Keratinocyte (primary cell): ENCODE measurements around the gene SFPQ. TPM values are rescaled to one million over a fixed set of nuclear protein-coding genes. Genes with fewer than 3 reads are reported as not detected.

ENCODE experiments used
- DNase-seq: peaks from one replicate; pipeline ENCODE4 v3.0.0-alpha.2; 2011; ENCODE audit warnings: low read depth, missing footprints, low spot score
- FAIRE-seq: peaks from 2 replicates; lab custom pipeline; 2011; peaks lifted over from hg19 to GRCh38; lab: Jason Lieb, UNC
- H2AFZ ChIP-seq: 2 replicates; pipeline ENCODE4 v1.6.0; 2012; ENCODE audit warnings: low read length, control low read depth, inconsistent platforms; ENCODE audit not compliant: control insufficient read depth
- H3K27ac ChIP-seq: 2 replicates; pipeline ENCODE4 v1.5.1; 2011; ENCODE audit warnings: low read length; ENCODE audit not compliant: control insufficient read depth, insufficient read depth
- H3K27me3 ChIP-seq: 3 replicates; pipeline ENCODE4 v1.6.0; 2011; ENCODE audit warnings: low read length; ENCODE audit not compliant: control insufficient read depth, insufficient read depth; ENCODE audit errors: extremely low read depth
- H3K36me3 ChIP-seq, 2 experiments: 2 replicates in 1 of 2; 3 replicates in 1 of 2; pipeline ENCODE4 v1.5.1; 2011; ENCODE audit warnings: low read length in 2 of 2, mild to moderate bottlenecking in 1 of 2; ENCODE audit not compliant: control insufficient read depth in 2 of 2, insufficient read depth in 2 of 2; ENCODE audit errors: extremely low read depth in 1 of 2
- H3K4me1 ChIP-seq: 3 replicates; pipeline ENCODE4 v1.5.1; 2011; ENCODE audit warnings: low read length; ENCODE audit not compliant: control insufficient read depth, insufficient read depth; ENCODE audit errors: extremely low read depth
- H3K4me2 ChIP-seq: 3 replicates; pipeline ENCODE4 v1.6.0; 2011; ENCODE audit warnings: low read depth, low read length; ENCODE audit not compliant: control insufficient read depth, insufficient read depth; ENCODE audit errors: extremely low read depth
- H3K4me3 ChIP-seq, 3 experiments: fragments of 200-600 bp in 1 of 3; sonication (generic) in 1 of 3; 2 replicates in 2 of 3; 3 replicates in 1 of 3; pipeline ENCODE4 v1.5.1; 2011 to 2016; ENCODE audit warnings: low read length in 3 of 3, mild to moderate bottlenecking in 3 of 3, control low read depth in 2 of 3, inconsistent platforms in 1 of 3, low read depth in 1 of 3, mixed read lengths in 1 of 3, mixed run types in 1 of 3, moderate library complexity in 1 of 3; ENCODE audit not compliant: control insufficient read depth in 2 of 3, insufficient read depth in 2 of 3; ENCODE audit errors: extremely low read depth in 1 of 3
- H3K79me2 ChIP-seq: 2 replicates; pipeline ENCODE4 v1.6.0; 2012; ENCODE audit warnings: low read length; ENCODE audit not compliant: control insufficient read depth, insufficient read depth
- H3K9ac ChIP-seq: 3 replicates; pipeline ENCODE4 v1.6.0; 2011; ENCODE audit warnings: low read length; ENCODE audit not compliant: control insufficient read depth, insufficient read depth; ENCODE audit errors: extremely low read depth
- H3K9me1 ChIP-seq: 3 replicates; pipeline ENCODE4 v1.6.0; 2011; ENCODE audit warnings: low read length; ENCODE audit not compliant: control insufficient read depth, insufficient read depth; ENCODE audit errors: extremely low read depth
- H3K9me3 ChIP-seq: 2 replicates; pipeline ENCODE4 v1.5.1; 2012; ENCODE audit warnings: low read depth, low read length; ENCODE audit not compliant: control insufficient read depth
- H4K20me1 ChIP-seq: 3 replicates; pipeline ENCODE4 v1.6.0; 2011; ENCODE audit warnings: low read length; ENCODE audit not compliant: control insufficient read depth, insufficient read depth; ENCODE audit errors: extremely low read depth
- EZH2 ChIP-seq: IDR thresholded peaks from one replicate; pipeline ENCODE4 v1.6.1; 2012; ENCODE audit warnings: inconsistent platforms, mild to moderate bottlenecking, low read length, moderate library complexity
- dilution Hi-C: fragments of 300-500 bp; cut with MboI; formaldehyde crosslinking; loops from one replicate; pipeline ENCODE4 v1.7.0; 2020; ENCODE audit warnings: low sequenced_read_pairs; ENCODE audit not compliant: extremely low pct_ligation_motif_present
- polyA plus RNA-seq, 5 experiments: library from polyadenylated mRNA; depleted of rRNA in 3 of 5; stranded (reverse) in 3 of 5; stranded (forward) in 1 of 5; unstranded in 1 of 5; fragments of >200 nt; gene quantifications; 1 replicate in 1 of 5; 2 replicates in 3 of 5; 3 replicates in 1 of 5; pipeline versions ENCODE4 v1.2.1 to v1.2.3, GENCODE V29; 2011 to 2012; ENCODE audit warnings: missing spikeins in 2 of 5, low read depth in 1 of 5, low replicate concordance in 1 of 5
- TF ChIP-seq, protein P1 (sequence below), 3 experiments: IDR thresholded peaks in 1 of 3; conservative IDR thresholded peaks in 1 of 3; optimal IDR thresholded peaks in 1 of 3; 2 replicates in 2 of 3; 3 replicates in 1 of 3; pipeline versions ENCODE3 to v1.5.1; 2011; ENCODE audit warnings: low read length in 3 of 3, mild to moderate bottlenecking in 3 of 3, moderate library complexity in 2 of 3, control low read depth in 1 of 3, inconsistent platforms in 1 of 3; ENCODE audit not compliant: insufficient read depth in 2 of 3; ENCODE audit errors: extremely low read depth in 1 of 3

The SFPQ gene
- polyA plus RNA-seq, 1 donor (not counting 4 experiments of a cell fraction or from before 2014, with no cell fraction given): 150 TPM

DNA sequence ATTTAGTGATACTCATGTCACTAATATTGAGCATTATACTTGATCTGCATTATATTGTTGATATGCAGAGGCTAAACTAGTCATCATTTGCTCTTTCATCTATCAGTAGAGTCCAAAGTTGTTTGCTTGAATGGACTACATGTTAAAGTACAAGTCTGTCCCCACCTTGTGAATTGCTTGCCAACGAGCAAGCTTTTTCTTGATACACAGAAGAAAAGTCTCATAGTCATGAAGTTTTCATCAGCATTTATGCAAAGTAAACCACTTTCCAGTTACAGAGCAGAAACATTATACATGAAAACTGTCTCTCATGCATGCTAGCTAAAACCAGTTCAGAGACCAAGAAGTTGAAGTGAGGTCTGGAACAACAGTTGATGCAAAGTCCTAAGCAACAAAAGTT is 13.0 kb downstream of the SFPQ start:
- Histone ChIP-seq H3K36me3 (peaks cover 44 to 84% of the 10 kb centered on the region in 2 experiments), H4K20me1 (peaks cover 41% of the 10 kb centered on the region), H3K9ac (no peak overlapping the region), H3K4me2 (no peak overlapping the region), H3K79me2 (peaks cover 56% of the 10 kb centered on the region), H3K27ac (no peak overlapping the region), H3K4me1 (no peaks in the 10 kb centered on the region), H2AFZ (no peak overlapping the region), H3K9me3 (no peaks in the 10 kb centered on the region), H3K9me1 (no peaks in the 10 kb centered on the region), H3K27me3 (no peaks in the 10 kb centered on the region), H3K4me3 (no peak overlapping the region)
- DNase-seq (no peak), FAIRE-seq (no peak)
- TF ChIP-seq, protein P1, sequence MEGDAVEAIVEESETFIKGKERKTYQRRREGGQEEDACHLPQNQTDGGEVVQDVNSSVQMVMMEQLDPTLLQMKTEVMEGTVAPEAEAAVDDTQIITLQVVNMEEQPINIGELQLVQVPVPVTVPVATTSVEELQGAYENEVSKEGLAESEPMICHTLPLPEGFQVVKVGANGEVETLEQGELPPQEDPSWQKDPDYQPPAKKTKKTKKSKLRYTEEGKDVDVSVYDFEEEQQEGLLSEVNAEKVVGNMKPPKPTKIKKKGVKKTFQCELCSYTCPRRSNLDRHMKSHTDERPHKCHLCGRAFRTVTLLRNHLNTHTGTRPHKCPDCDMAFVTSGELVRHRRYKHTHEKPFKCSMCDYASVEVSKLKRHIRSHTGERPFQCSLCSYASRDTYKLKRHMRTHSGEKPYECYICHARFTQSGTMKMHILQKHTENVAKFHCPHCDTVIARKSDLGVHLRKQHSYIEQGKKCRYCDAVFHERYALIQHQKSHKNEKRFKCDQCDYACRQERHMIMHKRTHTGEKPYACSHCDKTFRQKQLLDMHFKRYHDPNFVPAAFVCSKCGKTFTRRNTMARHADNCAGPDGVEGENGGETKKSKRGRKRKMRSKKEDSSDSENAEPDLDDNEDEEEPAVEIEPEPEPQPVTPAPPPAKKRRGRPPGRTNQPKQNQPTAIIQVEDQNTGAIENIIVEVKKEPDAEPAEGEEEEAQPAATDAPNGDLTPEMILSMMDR (optimal IDR thresholded peaks at IDR 0.05 in 1 of 3, IDR thresholded peaks at IDR 0.05 in 1 of 3, conservative IDR thresholded peaks at IDR 0.05 in 1 of 3; ENCODE audit: extremely low read depth in 1 of 3, insufficient read depth in 2 of 3, low read length in 3 of 3): no peak
- TF ChIP-seq EZH2: no peak
- dilution Hi-C loops: no loop called here

DNA sequence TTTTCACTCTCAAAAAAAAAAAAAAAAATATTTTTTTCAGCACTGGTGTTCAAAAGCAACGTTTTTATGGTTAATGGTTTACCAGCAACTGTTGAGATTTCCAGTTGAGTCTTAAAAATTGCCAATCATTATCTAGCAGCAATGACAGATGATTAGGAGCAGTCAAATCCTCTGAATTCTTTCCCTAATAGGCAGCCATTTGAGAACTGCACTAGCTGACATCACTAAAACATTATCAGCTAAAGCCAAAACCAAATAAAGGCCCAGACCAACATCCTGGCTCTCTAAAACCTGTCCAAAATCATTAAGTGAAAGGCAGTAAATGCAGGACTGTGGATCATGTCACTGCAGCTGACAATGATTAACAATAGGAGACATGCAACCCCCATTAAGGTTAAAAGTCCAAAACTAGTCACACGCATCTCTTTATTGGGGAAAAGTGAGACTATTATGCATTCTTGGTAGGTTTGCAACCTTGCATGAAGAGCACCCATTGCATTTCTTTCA is 14.0 kb downstream of the SFPQ start:
- H3K9me3 ChIP-seq: no peaks in the 10 kb centered on the region
- H3K36me3 ChIP-seq: peaks cover 40 to 75% of the 10 kb centered on the region in 2 experiments
- H4K20me1 ChIP-seq: peaks cover 32% of the 10 kb centered on the region
- no peak overlapping the region for H3K27ac ChIP-seq
- DNase-seq: no peak
- no peak for FAIRE-seq
- H2AFZ ChIP-seq: no peak overlapping the region
- no peak overlapping the region for H3K9ac ChIP-seq
- no peak overlapping the region for H3K4me2 ChIP-seq
- no peaks in the 10 kb centered on the region for H3K4me1 ChIP-seq
- no peak for TF ChIP-seq EZH2
- TF ChIP-seq, protein P1 (optimal IDR thresholded peaks at IDR 0.05 in 1 of 3, IDR thresholded peaks at IDR 0.05 in 1 of 3, conservative IDR thresholded peaks at IDR 0.05 in 1 of 3; ENCODE audit: extremely low read depth in 1 of 3, insufficient read depth in 2 of 3, low read length in 3 of 3): no peak
- dilution Hi-C loops: no loop called here
- no peaks in the 10 kb centered on the region for H3K9me1 ChIP-seq
- no peak overlapping the region for H3K4me3 ChIP-seq
- peaks cover 47% of the 10 kb centered on the region for H3K79me2 ChIP-seq
- H3K27me3 ChIP-seq: no peaks in the 10 kb centered on the region
